ENCODE measurements around the gene PRDM16.

PRDM16 gene

GRCh38 chr1:3180915-3181314 lies 111.9 kb downstream of the PRDM16 start:
- H3K9me3 ChIP-seq (ENCODE audit: control insufficient read depth, insufficient read depth, low read length), result peaks cover 6% of the 10 kb centered on the region
- H3K9ac ChIP-seq (ENCODE audit: low read depth, low read length), result no peak overlapping the region
- no peaks in the 10 kb centered on the region for H3K27me3 ChIP-seq (ENCODE audit: control insufficient read depth, insufficient read depth, low read length)
- no peaks in the 10 kb centered on the region for H3K4me1 ChIP-seq (ENCODE audit: control insufficient read depth, insufficient read depth, low read length)
- no peaks in the 10 kb centered on the region for H3K36me3 ChIP-seq (ENCODE audit: control insufficient read depth, insufficient read depth, low read length)
- H3K4me3 ChIP-seq (ENCODE audit: low read depth, low read length), result no peak overlapping the region
- H3K27ac ChIP-seq (ENCODE audit: low read depth, low read length), result no peak overlapping the region

- Histone ChIP-seq H3K4me3 (ENCODE audit: low read depth, low read length) (no peak overlapping the region), H3K27ac (ENCODE audit: low read depth, low read length) (no peak overlapping the region), H3K4me1 (ENCODE audit: control insufficient read depth, insufficient read depth, low read length) (no peaks in the 10 kb centered on the region), H3K9ac (ENCODE audit: low read depth, low read length) (no peak overlapping the region), H3K36me3 (ENCODE audit: control insufficient read depth, insufficient read depth, low read length) (no peaks in the 10 kb centered on the region), H3K27me3 (ENCODE audit: control insufficient read depth, insufficient read depth, low read length) (no peaks in the 10 kb centered on the region), H3K9me3 (ENCODE audit: control insufficient read depth, insufficient read depth, low read length) (peaks cover 6% of the 10 kb centered on the region)
Observed at GRCh38 chr1:3181956-3182355, 113.0 kb downstream of the PRDM16 start.

GRCh38 chr1:3183411-3183810 lies 114.4 kb downstream of the PRDM16 start:
- Histone ChIP-seq H3K9ac (ENCODE audit: low read depth, low read length) (no peak overlapping the region), H3K9me3 (ENCODE audit: control insufficient read depth, insufficient read depth, low read length) (peaks cover 6% of the 10 kb centered on the region), H3K4me1 (ENCODE audit: control insufficient read depth, insufficient read depth, low read length) (no peaks in the 10 kb centered on the region), H3K4me3 (ENCODE audit: low read depth, low read length) (no peak overlapping the region), H3K27me3 (ENCODE audit: control insufficient read depth, insufficient read depth, low read length) (no peaks in the 10 kb centered on the region), H3K36me3 (ENCODE audit: control insufficient read depth, insufficient read depth, low read length) (no peaks in the 10 kb centered on the region), H3K27ac (ENCODE audit: low read depth, low read length) (no peak overlapping the region)

DNA sequence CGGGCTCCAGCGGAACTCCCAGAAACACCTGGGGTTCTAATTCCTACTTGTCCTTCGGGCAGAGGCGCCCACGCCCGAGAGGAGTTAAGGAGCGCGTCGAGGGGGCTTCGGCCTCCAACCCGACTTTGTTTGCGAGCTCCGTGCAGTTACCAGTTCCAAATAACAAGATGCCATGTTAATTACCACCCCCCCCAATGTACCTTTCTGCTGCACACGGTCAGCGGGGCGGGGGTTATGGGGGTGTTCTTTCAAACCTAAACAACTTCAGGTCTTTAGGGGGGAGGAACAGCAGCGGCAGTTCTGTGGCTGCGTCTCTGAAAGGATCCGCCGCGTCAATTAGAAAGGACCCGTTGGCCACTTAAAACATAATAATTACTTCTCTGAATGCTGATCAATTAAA lies 114.8 kb downstream of the PRDM16 start:
- H3K27ac ChIP-seq (ENCODE audit: low read depth, low read length), result no peak overlapping the region
- H3K36me3 ChIP-seq (ENCODE audit: control insufficient read depth, insufficient read depth, low read length), result no peaks in the 10 kb centered on the region
- no peaks in the 10 kb centered on the region for H3K27me3 ChIP-seq (ENCODE audit: control insufficient read depth, insufficient read depth, low read length)
- H3K9ac ChIP-seq (ENCODE audit: low read depth, low read length), result no peak overlapping the region
- H3K4me1 ChIP-seq (ENCODE audit: control insufficient read depth, insufficient read depth, low read length), result no peaks in the 10 kb centered on the region
- no peak overlapping the region for H3K4me3 ChIP-seq (ENCODE audit: low read depth, low read length)
- H3K9me3 ChIP-seq (ENCODE audit: control insufficient read depth, insufficient read depth, low read length), result peaks cover 6% of the 10 kb centered on the region

DNA sequence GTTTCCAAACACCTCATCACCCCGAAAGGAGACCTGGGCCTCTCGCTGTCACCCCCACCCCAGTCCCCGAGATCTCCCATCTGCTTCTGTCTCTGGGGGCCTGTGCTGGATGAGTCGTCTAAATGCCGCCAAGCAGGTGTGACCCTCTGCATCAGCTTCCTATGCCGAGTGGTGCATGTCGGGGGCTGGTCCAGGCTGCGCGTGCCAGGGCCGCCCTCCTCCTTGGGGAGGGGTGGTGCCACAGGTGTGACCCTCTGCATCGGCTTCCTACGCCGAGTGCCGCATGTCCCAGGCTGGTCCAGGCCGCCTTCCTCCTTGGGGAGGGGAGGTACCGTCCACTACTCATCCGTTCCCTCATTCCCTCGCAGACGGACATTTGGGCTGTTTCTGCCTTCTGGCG lies 115.7 kb downstream of the PRDM16 start:
- Histone ChIP-seq H3K9ac (ENCODE audit: low read depth, low read length) (no peak overlapping the region), H3K27me3 (ENCODE audit: control insufficient read depth, insufficient read depth, low read length) (no peaks in the 10 kb centered on the region), H3K27ac (ENCODE audit: low read depth, low read length) (no peak overlapping the region), H3K9me3 (ENCODE audit: control insufficient read depth, insufficient read depth, low read length) (peaks cover 6% of the 10 kb centered on the region), H3K4me3 (ENCODE audit: low read depth, low read length) (no peak overlapping the region), H3K4me1 (ENCODE audit: control insufficient read depth, insufficient read depth, low read length) (no peaks in the 10 kb centered on the region), H3K36me3 (ENCODE audit: control insufficient read depth, insufficient read depth, low read length) (no peaks in the 10 kb centered on the region)

DNA sequence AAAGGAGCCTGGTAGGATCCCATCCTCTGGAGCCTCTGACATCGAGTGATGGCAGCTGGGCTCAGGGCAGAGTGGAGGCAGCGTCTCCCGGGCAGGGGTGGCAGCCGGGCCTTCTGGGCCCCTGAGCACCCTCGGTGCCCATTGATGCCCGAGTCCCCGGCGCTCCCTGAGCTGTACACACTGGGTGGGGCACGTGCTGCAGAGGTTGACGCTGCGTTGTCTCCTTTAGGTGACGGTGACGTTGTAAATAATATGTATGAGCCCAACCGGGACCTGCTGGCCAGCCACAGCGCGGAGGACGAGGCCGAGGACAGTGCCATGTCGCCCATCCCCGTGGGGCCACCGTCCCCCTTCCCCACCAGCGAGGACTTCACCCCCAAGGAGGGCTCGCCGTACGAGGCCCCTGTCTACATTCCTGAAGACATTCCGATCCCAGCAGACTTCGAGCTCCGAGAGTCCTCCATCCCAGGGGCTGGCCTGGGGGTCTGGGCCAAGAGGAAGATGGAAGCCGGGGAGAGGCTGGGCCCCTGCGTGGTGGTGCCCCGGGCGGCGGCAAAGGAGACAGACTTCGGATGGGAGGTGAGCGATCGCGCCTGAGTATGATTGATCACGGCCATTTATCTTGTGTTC lies 117.0 kb downstream of the PRDM16 start:
- peaks cover 6% of the 10 kb centered on the region for H3K9me3 ChIP-seq (ENCODE audit: control insufficient read depth, insufficient read depth, low read length)
- H3K27me3 ChIP-seq (ENCODE audit: control insufficient read depth, insufficient read depth, low read length), result no peaks in the 10 kb centered on the region
- no peak overlapping the region for H3K4me3 ChIP-seq (ENCODE audit: low read depth, low read length)
- H3K9ac ChIP-seq (ENCODE audit: low read depth, low read length), result no peak overlapping the region
- no peak overlapping the region for H3K27ac ChIP-seq (ENCODE audit: low read depth, low read length)
- H3K36me3 ChIP-seq (ENCODE audit: control insufficient read depth, insufficient read depth, low read length), result no peaks in the 10 kb centered on the region
- H3K4me1 ChIP-seq (ENCODE audit: control insufficient read depth, insufficient read depth, low read length), result no peaks in the 10 kb centered on the region

DNA sequence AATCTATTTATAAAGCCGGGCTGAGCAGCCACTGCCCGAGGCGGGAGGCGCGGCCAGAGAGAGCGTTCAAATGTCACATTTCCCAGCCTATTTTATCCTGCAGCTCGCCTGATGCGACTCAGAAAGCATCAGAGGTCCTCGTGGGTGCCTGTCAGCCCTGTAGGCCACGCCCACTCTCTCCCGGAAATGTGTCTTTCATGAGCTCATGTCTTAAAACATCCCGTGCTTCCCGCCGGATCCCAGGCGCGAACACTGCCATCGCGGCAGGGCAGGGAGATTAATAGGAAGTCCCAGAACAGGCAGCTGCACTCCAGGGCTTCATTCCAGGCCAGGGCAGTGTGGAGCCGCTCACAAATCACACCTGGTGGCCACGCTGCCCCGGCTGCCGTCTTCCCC lies 117.5 kb downstream of the PRDM16 start:
- Histone ChIP-seq H3K27me3 (ENCODE audit: control insufficient read depth, insufficient read depth, low read length) (no peaks in the 10 kb centered on the region), H3K4me1 (ENCODE audit: control insufficient read depth, insufficient read depth, low read length) (no peaks in the 10 kb centered on the region), H3K36me3 (ENCODE audit: control insufficient read depth, insufficient read depth, low read length) (no peaks in the 10 kb centered on the region), H3K9me3 (ENCODE audit: control insufficient read depth, insufficient read depth, low read length) (peaks cover 8% of the 10 kb centered on the region), H3K27ac (ENCODE audit: low read depth, low read length) (no peak overlapping the region), H3K9ac (ENCODE audit: low read depth, low read length) (no peak overlapping the region), H3K4me3 (ENCODE audit: low read depth, low read length) (no peak overlapping the region)

DNA sequence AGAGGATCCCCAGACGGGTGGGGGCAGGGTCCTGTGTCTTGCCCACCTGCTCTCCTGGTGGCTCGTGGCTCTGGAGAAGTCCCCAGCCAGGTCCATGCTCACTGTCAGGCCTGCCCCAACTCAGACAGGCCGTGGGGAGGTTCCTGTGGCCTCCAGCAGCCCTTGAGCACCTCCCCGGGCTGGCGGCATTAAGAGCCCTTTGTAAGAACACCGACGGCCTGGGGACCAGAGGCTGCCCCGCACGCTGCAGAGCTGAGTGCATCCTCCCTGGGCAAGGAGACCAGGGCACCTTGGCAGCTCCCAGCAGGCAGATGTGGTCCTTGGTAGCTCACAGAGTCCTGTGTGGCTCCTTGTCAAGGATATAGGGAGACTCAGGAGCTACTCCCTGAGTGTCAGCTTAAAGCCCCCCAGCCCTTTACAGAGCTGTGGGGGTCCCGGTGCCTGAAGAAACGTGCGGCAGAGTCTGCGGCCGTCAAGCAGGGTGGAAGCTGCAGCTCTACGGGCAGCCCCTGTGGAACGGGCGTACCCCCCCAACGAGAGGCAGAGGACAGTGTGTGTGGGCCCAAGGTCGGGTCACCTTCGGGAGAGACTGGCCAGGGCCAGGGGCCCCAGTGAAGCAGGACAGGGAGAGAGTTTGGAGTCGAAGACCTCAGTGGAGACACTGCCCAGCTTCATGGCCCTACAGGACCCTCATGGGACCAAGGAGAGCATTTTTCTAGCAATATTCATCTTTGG lies 118.6 kb downstream of the PRDM16 start:
- no peaks in the 10 kb centered on the region for H3K27me3 ChIP-seq (ENCODE audit: control insufficient read depth, insufficient read depth, low read length)

DNA sequence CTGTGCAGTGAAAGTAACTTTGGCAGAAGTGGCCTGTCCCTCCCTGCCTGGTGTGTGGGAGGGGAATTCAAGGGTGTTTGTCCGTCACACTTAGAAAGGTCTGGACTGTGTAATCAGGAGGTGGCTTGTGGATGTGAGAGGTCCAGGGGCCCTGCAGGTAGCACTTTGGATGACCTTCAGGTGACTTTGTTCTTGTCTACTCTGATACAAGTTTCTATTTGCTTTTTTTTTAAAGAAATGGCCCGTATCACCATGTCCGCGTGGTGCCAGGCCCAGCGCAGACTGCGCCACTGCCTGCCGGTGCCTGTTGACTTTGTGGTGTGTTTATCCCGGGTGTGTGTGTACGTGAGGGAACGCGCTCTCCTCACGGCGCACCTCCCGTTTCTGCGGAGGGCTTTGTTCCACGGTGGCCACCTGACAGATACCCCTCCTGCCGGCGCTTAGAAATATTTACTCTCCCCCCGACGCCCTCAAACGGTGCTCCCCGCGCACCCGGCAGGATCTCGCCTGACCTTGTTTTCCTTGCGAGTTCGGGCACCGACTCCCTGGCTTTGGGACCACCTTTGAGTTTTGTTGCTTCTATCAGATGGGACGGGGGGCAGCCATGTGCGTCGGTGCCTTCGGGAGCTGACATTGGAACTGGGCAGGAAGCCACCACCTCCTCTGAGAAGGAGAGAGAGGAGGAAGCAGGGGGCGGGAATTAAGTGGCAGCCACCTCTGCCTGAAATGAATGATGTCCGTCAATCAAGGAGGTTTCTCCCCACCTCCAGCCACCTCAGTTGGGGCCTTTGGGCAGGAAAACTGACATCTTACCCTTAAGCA lies 119.4 kb downstream of the PRDM16 start:
- no peak overlapping the region for H3K27ac ChIP-seq (ENCODE audit: low read depth, low read length)
- no peaks in the 10 kb centered on the region for H3K4me1 ChIP-seq (ENCODE audit: control insufficient read depth, insufficient read depth, low read length)
- no peaks in the 10 kb centered on the region for H3K36me3 ChIP-seq (ENCODE audit: control insufficient read depth, insufficient read depth, low read length)
- H3K9me3 ChIP-seq (ENCODE audit: control insufficient read depth, insufficient read depth, low read length), result peaks cover 14% of the 10 kb centered on the region
- H3K27me3 ChIP-seq (ENCODE audit: control insufficient read depth, insufficient read depth, low read length), result no peaks in the 10 kb centered on the region
- no peak overlapping the region for H3K9ac ChIP-seq (ENCODE audit: low read depth, low read length)
- H3K4me3 ChIP-seq (ENCODE audit: low read depth, low read length), result no peak overlapping the region

More for the DNA sequence above, 118.6 kb downstream of the PRDM16 start:
- H3K36me3 ChIP-seq (ENCODE audit: control insufficient read depth, insufficient read depth, low read length), result no peaks in the 10 kb centered on the region
- H3K9ac ChIP-seq (ENCODE audit: low read depth, low read length), result no peak overlapping the region
- no peak overlapping the region for H3K4me3 ChIP-seq (ENCODE audit: low read depth, low read length)
- H3K4me1 ChIP-seq (ENCODE audit: control insufficient read depth, insufficient read depth, low read length), result no peaks in the 10 kb centered on the region
- no peak overlapping the region for H3K27ac ChIP-seq (ENCODE audit: low read depth, low read length)
- peaks cover 14% of the 10 kb centered on the region for H3K9me3 ChIP-seq (ENCODE audit: control insufficient read depth, insufficient read depth, low read length)

GRCh38 chr1:3190256-3191041 lies 121.4 kb downstream of the PRDM16 start:
- Histone ChIP-seq H3K36me3 (ENCODE audit: control insufficient read depth, insufficient read depth, low read length) (no peaks in the 10 kb centered on the region), H3K9me3 (ENCODE audit: control insufficient read depth, insufficient read depth, low read length) (peaks cover 14% of the 10 kb centered on the region), H3K27ac (ENCODE audit: low read depth, low read length) (peak overlapping the region; percentile 31), H3K4me3 (ENCODE audit: low read depth, low read length) (no peak overlapping the region), H3K9ac (ENCODE audit: low read depth, low read length) (no peak overlapping the region), H3K27me3 (ENCODE audit: control insufficient read depth, insufficient read depth, low read length) (no peaks in the 10 kb centered on the region), H3K4me1 (ENCODE audit: control insufficient read depth, insufficient read depth, low read length) (no peaks in the 10 kb centered on the region)
